ENCODE measurements around the gene RSPH3. TPM values are rescaled to one million over a fixed set of nuclear protein-coding genes. Genes with fewer than 3 reads are reported as not detected.

Gene RSPH3
- total RNA-seq, 3 donors from 2014 or later (not counting 1 experiment from before 2014, with no cell fraction given): 1.5 to 2.9 (median 2.4) TPM

DNA sequence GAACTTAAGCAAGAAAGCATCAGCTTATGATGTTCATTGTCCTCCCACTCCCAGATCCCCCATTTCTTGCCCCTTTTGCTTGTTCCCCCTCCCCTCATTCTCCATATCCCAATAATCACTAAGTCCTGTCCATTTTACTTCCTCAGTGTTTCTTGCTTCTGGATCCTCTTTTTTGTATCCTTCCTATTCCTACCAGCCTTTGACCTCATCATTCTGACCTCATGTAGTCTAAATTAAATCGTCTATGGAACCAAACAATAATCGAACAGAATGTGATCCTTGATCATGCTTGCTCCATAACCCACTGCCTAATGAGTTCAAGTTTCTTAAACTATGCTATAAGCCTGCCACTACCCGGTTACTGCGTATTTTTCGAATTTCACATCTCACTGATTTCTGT lies 5.4 kb upstream of the RSPH3 start:
- intact Hi-C loops (cut with micrococcal nuclease): no loop called here
- H3K9me3 Mint-ChIP-seq: no peaks in the 10 kb centered on the region
- no peak for ATAC-seq

DNA sequence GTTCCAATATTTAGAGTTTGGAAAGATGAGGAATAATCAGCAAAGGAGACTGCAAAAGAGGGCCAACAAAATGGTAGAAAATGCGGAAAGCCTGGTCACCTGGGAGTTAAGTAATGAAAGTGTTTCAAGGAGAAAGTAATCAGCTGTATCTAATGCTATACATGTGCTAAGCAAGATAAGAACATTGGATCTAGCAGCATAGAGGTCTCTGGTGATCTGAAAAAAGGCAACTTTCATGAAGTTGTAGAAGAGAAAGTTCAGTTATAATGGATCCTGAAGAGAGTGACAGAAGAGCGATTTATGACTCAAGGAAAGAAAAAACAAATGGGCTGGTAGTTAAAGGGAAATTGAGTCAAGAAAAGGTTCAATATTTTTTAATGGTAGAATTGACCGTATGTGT lies 4.6 kb upstream of the RSPH3 start:
- Mint-ChIP-seq H3K36me3 (no peaks in the 10 kb centered on the region), H3K27me3 (ENCODE audit: low read depth in 2 of 2) (no peaks in the 10 kb centered on the region), H3K4me3 (no peak overlapping the region), H3K27ac (no peak overlapping the region), H3K9me3 (no peaks in the 10 kb centered on the region), H3K4me1 (peaks cover 15 to 34% of the 10 kb centered on the region in 2 donors)
- ATAC-seq: no peak
- H3K27ac ChIP-seq (ENCODE audit: low read length): no peak overlapping the region
- no peaks in the 10 kb centered on the region for H3K36me3 ChIP-seq (ENCODE audit: control insufficient read depth, insufficient read depth, low read length)
- 65% methylated on average over 3 of the region's 3 CpGs for WGBS (ENCODE audit: insufficient coverage)
- peaks cover 15% of the 10 kb centered on the region for H3K4me1 ChIP-seq (ENCODE audit: control insufficient read depth, insufficient read depth, low read length)
- no peaks in the 10 kb centered on the region for H3K27me3 ChIP-seq (ENCODE audit: control insufficient read depth, insufficient read depth, low read length)
- TF ChIP-seq, protein P1, sequence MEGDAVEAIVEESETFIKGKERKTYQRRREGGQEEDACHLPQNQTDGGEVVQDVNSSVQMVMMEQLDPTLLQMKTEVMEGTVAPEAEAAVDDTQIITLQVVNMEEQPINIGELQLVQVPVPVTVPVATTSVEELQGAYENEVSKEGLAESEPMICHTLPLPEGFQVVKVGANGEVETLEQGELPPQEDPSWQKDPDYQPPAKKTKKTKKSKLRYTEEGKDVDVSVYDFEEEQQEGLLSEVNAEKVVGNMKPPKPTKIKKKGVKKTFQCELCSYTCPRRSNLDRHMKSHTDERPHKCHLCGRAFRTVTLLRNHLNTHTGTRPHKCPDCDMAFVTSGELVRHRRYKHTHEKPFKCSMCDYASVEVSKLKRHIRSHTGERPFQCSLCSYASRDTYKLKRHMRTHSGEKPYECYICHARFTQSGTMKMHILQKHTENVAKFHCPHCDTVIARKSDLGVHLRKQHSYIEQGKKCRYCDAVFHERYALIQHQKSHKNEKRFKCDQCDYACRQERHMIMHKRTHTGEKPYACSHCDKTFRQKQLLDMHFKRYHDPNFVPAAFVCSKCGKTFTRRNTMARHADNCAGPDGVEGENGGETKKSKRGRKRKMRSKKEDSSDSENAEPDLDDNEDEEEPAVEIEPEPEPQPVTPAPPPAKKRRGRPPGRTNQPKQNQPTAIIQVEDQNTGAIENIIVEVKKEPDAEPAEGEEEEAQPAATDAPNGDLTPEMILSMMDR (IDR thresholded peaks at IDR 0.05): no peak
- intact Hi-C loops (cut with micrococcal nuclease): no loop called here
- H3K9me3 ChIP-seq (ENCODE audit: control insufficient read depth, insufficient read depth, low read length): no peaks in the 10 kb centered on the region
- DNase-seq: no peak
- no peak overlapping the region for H3K4me3 ChIP-seq (ENCODE audit: low read length)

More for the DNA sequence above, 5.4 kb upstream of the RSPH3 start:
- peaks cover 15% of the 10 kb centered on the region for H3K4me1 ChIP-seq (ENCODE audit: control insufficient read depth, insufficient read depth, low read length)
- Mint-ChIP-seq H3K36me3 (no peaks in the 10 kb centered on the region), H3K27ac (no peak overlapping the region), H3K4me1 (peaks cover 11 to 35% of the 10 kb centered on the region in 2 donors), H3K4me3 (no peak overlapping the region), H3K27me3 (ENCODE audit: low read depth in 2 of 2) (no peaks in the 10 kb centered on the region)
- no peaks in the 10 kb centered on the region for H3K9me3 ChIP-seq (ENCODE audit: control insufficient read depth, insufficient read depth, low read length)
- TF ChIP-seq, protein P1 (IDR thresholded peaks at IDR 0.05): no peak
- no peak overlapping the region for H3K4me3 ChIP-seq (ENCODE audit: low read length)
- H3K27me3 ChIP-seq (ENCODE audit: control insufficient read depth, insufficient read depth, low read length): no peaks in the 10 kb centered on the region
- no peak for DNase-seq
- no peak overlapping the region for H3K27ac ChIP-seq (ENCODE audit: low read length)
- H3K36me3 ChIP-seq (ENCODE audit: control insufficient read depth, insufficient read depth, low read length): no peaks in the 10 kb centered on the region
- 93% methylated on average over 5 of the region's 5 CpGs for WGBS (ENCODE audit: insufficient coverage)

DNA sequence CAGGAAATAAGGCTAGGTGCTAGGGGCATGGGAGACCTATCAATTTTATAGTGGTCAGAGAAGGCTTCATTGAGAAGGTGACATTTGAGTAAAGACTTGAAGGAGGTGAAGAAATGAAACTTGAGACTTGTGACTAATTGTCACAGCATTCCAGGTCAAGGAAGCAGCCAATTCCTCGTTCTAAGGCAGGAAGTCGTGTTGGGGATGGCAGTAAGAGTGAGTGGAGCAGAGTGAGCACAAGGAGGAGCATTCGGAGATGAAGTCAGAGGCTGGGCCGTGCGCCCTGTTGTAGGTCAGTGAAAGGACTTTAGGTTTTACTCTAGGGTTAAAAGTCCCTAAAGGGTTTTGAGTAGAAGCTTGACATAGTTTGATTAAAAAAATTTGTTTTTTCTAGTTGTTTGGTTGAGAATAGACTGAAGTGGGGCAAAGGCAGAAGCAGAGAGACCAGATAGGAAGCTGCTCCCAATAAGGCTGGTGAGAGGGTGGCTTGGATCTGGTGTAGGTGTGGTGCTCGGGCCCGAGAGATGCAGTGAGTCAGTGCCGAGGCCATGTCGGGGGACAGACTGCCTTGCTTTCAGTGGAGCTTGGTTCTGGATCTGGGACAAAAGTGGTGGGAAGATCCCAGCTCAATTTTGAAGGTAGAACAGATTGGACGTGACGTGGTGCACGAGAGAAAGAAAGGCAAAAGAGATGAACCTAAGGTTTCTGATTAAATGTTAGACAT lies 2.6 kb upstream of the RSPH3 start:
- TF ChIP-seq, protein P1 (IDR thresholded peaks at IDR 0.05): no peak
- H3K27me3 ChIP-seq (ENCODE audit: control insufficient read depth, insufficient read depth, low read length): no peaks in the 10 kb centered on the region
- intact Hi-C loops (cut with micrococcal nuclease): no loop called here
- no peaks in the 10 kb centered on the region for H3K27me3 Mint-ChIP-seq (ENCODE audit: low read depth in 2 of 2)
- DNase-seq (no peak), ATAC-seq (no peak)
- H3K36me3 ChIP-seq (ENCODE audit: control insufficient read depth, insufficient read depth, low read length): no peaks in the 10 kb centered on the region
- H3K9me3 Mint-ChIP-seq: no peaks in the 10 kb centered on the region
- H3K4me1 ChIP-seq (ENCODE audit: control insufficient read depth, insufficient read depth, low read length): peaks cover 16% of the 10 kb centered on the region
- H3K36me3 Mint-ChIP-seq: no peaks in the 10 kb centered on the region
- H3K9me3 ChIP-seq (ENCODE audit: control insufficient read depth, insufficient read depth, low read length): no peaks in the 10 kb centered on the region
- H3K4me1 Mint-ChIP-seq: peaks cover 17 to 38% of the 10 kb centered on the region in 2 donors
- WGBS (ENCODE audit: insufficient coverage): 96% methylated on average over 12 of the region's 12 CpGs
- peak overlapping the region in 1 of 2 donors; percentile 17 for H3K27ac Mint-ChIP-seq
- H3K4me3 Mint-ChIP-seq: no peak overlapping the region
- H3K4me3 ChIP-seq (ENCODE audit: low read length): no peak overlapping the region
- no peak overlapping the region for H3K27ac ChIP-seq (ENCODE audit: low read length)

Measured in natural killer cell (primary cell).